SIG-M5 (cell line): Measurements from ENCODE around the gene MYL12B.
"Not testable (repeated sequence)": the region's sequence is repeated elsewhere in the genome, so short reads cannot be mapped to it uniquely, and the experiment has no call there.

ENCODE experiments used
- DNase-seq: peaks from one replicate; lab custom pipeline; 2025; lab: John Stamatoyannopoulos, UW

Gene MYL12B

DNA sequence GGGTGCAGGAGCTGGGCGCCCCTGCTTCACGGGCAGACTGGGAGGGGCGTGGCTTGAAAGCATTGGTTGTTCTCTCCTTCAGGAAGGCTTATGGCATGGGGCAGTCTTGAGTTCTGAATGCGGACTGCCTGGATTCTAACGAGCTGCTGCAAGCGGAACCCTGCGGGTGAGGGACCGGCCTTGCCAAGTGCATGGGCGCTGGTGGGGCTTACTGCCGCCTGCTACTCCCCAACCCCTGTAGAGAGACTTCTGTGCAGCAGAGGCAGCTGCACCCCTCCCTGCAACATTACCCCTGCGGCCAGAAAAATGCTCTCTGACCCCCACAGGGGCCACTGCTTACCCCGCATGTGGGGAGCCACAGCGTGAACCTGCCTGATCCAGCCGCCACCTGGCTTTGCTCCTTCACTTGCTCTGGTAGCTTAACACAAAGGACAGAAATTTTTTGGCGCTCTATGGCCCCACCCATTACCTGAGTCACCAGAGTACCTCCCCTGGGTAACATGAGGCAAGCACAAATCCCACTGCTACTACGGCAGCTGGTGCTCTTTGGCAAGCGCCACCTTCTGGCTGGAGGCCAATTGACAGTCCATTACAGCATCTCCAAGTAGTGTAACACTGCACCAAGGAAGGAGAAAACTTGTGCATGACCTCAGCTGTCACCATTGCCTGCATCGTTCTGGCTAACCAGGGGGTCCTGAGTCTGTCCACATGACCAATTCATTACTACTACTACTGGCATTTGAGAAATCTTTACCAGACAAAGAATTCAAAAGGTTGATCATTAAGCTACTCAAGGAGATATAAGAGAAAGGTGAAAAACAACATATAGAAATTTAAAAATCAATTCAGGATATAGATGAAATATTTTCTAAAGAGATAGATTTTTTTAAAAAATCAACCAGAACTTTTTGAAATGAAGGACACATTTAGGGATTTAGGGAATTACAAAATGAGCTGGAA, 35.4 kb downstream of the MYL12B start:
- peak; percentile 40 for DNase-seq

DNA sequence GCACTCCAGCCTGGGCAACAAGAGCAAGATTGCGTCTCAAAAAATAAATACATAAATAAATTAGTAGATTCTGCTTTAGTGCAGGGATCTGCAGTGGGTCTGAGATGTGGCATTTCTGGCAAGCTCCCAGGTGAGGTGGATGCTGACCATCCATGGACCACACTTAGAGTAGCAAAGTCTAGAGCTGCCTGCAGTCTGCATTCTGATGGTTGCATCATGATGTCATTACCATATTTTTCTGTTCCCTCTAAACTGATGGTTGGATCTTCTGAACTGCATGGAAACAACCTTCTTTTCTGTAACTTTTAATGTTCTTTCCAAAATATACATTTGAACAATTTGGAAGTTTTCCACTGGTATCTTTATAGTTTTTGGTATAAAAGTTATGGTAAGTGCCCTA, 42.9 kb downstream of the MYL12B start:
- no peak for DNase-seq

DNA sequence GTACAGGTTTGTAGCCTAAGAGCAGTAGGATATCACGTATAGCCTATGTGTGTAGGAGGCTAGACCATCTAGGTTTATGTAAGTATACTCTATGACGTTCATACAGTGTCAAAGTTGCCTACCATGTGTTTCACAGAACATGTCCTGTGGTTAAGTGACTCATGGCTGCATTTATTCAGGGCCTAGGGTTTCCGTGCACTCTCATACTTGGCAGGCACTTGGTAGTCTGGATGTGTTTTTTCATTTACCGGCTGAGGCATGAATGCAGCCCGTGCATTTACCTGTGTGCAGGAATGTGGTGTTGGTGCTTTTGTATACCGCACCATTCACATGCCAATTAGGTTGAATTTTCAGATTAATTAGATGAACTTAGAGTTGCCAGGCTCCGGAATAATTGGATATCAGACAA, 43.4 kb downstream of the MYL12B start:
- DNase-seq, result peak; percentile 51

DNA sequence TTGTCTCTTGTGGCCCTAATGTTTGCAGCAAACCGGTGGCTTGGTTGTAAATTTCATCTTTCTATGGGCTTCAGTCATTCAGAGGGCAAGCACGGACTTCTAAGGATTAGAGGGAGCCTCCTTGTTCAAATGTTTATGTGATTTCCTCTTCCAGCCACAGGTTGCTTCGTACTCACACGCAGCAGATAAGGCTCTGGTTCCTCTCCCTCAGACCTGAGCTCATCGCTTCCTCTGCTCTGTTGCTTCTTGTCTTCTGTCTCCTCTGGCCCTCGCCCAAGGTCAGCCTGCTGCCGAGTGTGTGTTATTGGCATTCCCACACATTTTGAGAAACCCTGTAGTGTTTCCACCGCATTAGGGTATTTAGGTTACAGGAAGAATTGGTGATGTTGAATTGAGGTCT, 44.0 kb downstream of the MYL12B start:
- no peak for DNase-seq

DNA sequence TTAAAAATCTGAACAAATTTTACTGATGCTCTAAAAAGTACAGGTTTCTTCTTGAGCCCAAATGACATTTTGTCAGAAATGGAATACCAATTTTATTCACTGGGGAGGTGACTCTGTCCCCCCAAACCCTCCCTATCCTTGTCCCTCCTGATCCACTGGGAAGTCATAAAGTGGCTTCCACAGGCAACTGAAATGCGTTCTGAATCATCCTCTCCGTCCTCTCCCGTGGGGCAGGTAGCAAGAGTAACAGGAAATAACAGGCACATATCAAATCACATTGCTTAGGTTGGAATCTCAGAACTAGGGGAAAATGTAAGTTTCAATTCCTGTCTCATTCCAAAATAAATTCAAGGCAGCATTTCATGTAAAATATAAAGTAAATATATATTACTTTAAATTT, 44.5 kb downstream of the MYL12B start:
- DNase-seq, result no peak

DNA sequence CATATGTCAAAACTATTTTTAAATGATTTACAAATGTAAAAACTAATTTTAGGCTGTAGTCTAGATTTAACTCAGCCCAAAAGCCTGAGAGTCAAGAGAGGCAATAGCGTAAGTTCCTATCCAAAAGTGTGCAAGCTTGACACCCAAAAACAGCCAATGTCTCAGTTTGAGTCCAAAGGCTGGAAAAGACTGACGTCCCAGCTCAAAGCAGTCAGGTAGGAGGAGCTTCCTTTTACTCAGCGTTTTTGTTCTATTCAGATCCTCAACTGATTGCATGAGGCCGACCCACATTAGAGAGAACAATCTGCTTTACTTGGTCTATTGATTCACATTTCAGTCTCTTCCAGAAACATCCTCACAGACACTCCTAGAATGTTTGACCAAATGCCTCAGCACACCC, 51.8 kb downstream of the MYL12B start:
- DNase-seq, result no peak

DNA sequence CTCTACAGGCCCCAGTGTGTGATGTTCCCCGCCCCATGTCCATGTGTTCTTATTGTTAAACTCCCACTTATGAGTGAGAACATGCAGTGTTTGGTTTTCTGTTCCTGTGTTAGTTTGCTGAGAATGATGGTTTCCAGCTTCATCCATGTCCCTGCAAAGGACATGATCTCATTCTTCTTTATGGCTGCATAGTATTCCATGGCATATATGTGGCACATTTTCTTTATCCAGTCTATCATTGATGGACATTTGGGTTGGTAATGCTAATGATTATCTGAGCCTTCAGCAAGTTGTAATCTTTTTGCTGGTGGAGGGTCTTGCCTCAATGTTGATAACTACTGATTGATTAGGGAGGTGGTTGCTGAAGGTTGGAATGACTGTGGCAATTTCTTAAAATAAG, 53.4 kb downstream of the MYL12B start:
- not testable (repeated sequence) for DNase-seq

DNA sequence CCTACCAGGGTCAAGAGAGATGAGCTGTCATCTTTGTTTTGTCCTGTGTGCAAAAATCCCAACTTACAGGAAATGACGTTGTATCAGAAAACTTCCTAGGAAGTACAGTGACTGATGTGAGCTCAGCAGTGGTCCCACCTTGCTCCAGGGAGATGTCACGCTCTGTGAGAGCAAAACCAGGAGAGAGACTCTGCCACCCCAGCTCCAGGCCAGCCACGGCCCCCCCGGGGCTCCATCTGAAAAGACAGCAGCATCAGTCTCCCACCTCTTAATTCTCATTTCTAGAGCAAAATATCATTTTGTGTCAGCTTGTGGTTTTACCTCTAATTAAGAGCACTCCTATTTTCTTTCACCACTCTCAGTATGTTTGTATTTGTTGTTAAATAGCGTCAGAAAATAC, 57.5 kb downstream of the MYL12B start:
- no peak for DNase-seq

DNA sequence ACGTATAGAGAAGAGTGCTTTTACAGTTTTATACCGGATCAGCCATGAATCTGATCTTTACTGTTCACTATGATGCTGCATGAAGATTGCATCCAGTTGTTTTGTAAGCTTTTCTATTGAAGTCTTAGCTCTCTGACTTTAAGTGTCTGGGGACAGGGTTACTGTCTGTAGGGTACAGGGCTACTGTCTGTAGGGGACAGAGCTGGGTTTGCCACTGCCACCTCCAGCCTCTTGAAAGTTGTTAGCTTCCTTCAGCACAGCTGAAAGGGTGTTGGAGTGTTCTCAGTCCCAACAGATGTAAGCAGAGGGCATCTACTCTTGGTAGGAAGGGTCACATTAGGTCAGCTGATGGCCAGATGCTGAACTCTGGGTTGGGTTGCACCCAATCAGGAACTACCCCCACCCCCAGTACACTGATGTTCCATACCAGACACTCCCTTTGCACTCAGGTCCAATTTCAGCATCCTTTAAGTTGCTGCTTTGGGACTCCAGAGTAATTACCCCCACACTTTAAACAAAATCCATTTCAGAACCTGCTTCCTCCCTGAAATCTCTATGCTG, 58.0 kb downstream of the MYL12B start:
- no peak for DNase-seq

DNA sequence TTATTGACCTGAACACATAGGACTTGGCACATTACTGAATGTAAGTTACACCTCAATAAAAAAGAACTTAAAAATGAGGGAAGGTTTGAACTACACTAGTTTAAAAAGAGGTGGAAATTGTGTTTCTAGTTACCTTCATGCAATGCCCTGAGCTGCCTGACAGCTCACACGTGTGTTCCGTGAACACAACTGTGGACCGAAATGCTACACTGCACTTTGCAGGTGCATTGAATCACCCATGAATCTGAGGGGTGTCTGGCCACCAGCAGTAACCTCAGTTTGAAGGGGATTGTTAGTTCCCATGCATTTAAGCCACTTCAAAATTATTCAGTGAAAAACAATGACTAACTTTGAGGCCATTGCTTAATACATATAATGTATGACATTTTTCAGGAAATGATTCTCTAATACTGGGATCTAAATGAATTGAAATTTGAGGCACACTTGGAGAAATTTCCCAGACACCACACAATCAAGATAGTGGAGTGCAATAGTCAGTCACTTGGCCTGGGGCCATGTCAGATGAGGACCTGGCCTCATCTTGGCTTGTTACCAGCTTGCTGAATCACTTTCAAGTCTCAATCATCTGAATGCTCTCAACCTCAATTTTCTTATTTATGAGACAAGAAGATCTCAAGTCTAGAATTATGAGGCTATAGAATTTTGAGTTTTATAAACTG, 59.3 kb downstream of the MYL12B start:
- DNase-seq, result no peak

DNA sequence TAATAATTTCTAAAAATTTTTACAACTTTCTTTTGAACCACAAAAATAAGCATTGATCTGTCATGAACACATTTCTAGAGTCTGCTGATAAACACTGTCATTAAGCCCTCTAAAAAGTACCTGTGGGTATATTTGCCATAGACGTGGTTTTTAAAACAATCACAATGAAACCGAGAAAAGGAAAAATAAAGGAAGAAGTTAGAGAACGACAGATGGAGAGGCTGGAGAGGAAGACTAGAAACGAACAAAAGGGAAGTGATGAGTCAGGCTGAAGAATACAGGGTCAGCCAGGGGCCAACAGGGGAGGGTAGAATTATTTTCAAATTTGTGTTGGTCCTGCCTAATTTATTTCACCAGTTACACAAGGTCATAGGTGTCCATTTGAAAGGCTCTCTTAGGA, 62.0 kb downstream of the MYL12B start:
- peak; percentile 37 for DNase-seq
